ENCODE data around the gene NEK4. TPM values are rescaled to one million over a fixed set of nuclear protein-coding genes. Genes with fewer than 3 reads are reported as not detected.

Gene NEK4
- total RNA-seq, 4 donors from 2014 or later = 36.7 to 65.6 (median 41.8) TPM

DNA sequence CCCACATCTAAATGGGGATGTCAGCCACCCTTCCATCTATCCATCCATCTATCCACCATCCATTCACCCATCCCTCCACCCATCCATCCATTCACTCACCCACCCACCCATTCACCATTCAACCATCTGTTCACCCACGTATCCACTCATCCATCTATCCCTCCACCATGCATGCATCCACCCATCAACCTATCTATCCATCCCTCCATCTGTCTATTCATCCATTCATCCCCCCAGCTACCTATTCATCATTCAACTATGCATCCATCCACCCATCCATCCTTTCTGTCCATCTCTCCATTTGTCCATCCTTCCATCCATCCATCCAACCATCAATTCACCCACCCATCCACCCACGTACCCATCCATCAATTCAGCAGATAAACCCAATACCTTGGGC is 38.4 kb upstream of the NEK4 start:
- H3K27me3 ChIP-seq = no peaks in the 10 kb centered on the region
- H3K27ac ChIP-seq = no peak overlapping the region
- intact Hi-C loops (cut with DNase I) = no loop called here
- H3K36me3 ChIP-seq = no peaks in the 10 kb centered on the region
- 77 to 83% methylated on average over 2 of the region's 2 CpGs for WGBS, 2 donors
- TF ChIP-seq POLR2A (IDR thresholded peaks at IDR 0.05) = no peak
- TF ChIP-seq, protein P1, sequence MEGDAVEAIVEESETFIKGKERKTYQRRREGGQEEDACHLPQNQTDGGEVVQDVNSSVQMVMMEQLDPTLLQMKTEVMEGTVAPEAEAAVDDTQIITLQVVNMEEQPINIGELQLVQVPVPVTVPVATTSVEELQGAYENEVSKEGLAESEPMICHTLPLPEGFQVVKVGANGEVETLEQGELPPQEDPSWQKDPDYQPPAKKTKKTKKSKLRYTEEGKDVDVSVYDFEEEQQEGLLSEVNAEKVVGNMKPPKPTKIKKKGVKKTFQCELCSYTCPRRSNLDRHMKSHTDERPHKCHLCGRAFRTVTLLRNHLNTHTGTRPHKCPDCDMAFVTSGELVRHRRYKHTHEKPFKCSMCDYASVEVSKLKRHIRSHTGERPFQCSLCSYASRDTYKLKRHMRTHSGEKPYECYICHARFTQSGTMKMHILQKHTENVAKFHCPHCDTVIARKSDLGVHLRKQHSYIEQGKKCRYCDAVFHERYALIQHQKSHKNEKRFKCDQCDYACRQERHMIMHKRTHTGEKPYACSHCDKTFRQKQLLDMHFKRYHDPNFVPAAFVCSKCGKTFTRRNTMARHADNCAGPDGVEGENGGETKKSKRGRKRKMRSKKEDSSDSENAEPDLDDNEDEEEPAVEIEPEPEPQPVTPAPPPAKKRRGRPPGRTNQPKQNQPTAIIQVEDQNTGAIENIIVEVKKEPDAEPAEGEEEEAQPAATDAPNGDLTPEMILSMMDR (IDR thresholded peaks at IDR 0.05) = no peak
- no peak for DNase-seq
- no peaks in the 10 kb centered on the region for H3K4me1 ChIP-seq
- no peaks in the 10 kb centered on the region for H3K9me3 ChIP-seq
- no peak overlapping the region for H3K4me3 ChIP-seq (replicated peaks in 1 of 3)

DNA sequence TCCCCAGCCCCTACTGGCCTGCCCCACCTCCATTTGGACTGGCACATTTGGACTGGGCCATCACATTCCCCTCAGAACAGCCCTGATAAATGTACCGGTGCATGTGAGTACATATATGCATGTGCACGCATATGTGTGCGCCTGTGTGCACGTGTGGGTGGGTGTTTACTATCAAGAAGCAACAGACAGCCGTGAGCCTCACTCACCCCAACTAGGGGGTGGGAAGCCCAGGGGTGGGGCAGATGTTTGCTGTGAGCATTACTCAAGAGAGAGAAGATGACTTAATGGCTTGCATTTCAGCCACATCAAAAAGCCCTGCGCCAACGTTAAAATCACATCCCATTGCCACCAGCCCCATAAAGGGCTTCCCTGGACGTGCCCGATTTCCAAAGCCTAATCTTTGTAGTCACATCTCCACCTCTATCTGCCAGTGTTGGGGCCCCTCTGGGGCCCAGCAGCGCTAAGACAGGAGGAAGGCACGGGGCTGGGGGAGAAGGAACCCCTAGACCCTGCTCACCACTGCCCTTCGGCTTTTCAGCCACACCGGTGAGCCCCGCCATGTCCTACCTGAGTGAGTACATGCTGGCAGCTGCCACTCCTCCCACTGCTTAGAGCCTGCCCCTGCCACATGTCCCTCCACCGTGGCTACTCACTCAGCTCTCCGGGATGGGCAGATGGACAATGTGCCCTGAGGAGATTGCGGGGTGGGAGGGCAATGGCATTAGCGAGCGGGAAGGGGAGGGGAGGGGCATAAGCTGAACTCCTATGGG is 34.7 kb upstream of the NEK4 start:
- Histone ChIP-seq H3K36me3 (no peaks in the 10 kb centered on the region), H3K9me3 (no peaks in the 10 kb centered on the region), H3K27me3 (no peaks in the 10 kb centered on the region), H3K27ac (no peak overlapping the region), H3K4me3 (replicated peaks in 1 of 3) (no peak overlapping the region), H3K4me1 (no peaks in the 10 kb centered on the region)
- no peak for TF ChIP-seq POLR2A (IDR thresholded peaks at IDR 0.05)
- TF ChIP-seq, protein P1 (IDR thresholded peaks at IDR 0.05) = no peak
- no peak for DNase-seq
- 82 to 83% methylated on average over 11 to 16 of the region's 19 CpGs for WGBS, 2 donors
- intact Hi-C loops (cut with DNase I) = no loop called here

DNA sequence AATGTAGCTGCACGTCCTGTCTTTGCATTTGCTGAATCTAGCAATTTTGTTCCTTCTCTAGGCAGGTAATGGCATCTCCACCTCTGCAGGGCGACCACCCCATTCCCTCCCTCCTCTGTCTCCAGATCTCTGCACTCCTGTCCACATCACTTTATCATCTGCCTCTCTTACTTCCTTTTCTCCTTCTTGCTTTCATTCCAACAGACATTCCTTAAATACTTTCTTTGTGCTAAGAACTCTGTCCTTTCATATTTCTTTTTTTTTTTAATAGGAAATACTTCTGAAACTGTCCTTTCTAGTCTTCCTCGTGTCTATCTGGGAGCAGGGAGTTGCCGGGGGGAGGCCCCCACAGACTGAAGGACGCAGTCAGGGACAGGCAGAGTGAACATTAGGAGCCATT is 31.1 kb upstream of the NEK4 start:
- no peak for DNase-seq
- Histone ChIP-seq H3K4me3 (replicated peaks in 1 of 3) (no peak overlapping the region), H3K36me3 (no peaks in the 10 kb centered on the region), H3K9me3 (no peaks in the 10 kb centered on the region), H3K27ac (no peak overlapping the region), H3K4me1 (no peaks in the 10 kb centered on the region), H3K27me3 (no peaks in the 10 kb centered on the region)
- intact Hi-C loops (cut with DNase I) = no loop called here
- no peak for TF ChIP-seq POLR2A (IDR thresholded peaks at IDR 0.05)
- TF ChIP-seq, protein P1 (IDR thresholded peaks at IDR 0.05) = no peak
- 65 to 75% methylated on average over 5 of the region's 5 CpGs for WGBS, 2 donors

DNA sequence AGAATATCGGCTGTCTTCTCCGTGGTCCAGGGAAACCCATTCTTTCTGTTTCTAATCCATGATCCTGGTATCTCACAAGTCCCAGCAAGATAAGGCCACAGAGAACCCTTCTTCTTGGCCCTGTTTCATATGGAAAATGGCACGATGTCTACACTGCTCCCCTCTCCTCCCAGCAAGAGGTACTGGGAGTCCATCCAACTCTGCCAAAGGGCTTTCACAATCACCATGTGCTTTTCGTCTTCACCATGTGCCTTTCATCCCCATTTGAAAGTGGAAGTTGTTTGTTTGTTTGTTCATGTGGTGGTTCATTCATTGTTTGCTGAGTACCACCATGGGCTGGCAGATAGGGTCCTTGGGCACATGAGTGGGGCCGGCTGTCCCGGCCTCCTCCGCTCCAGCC is 29.3 kb upstream of the NEK4 start:
- TF ChIP-seq POLR2A (IDR thresholded peaks at IDR 0.05) = no peak
- TF ChIP-seq, protein P1 (IDR thresholded peaks at IDR 0.05) = no peak
- intact Hi-C loops (cut with DNase I) = no loop called here

DNA sequence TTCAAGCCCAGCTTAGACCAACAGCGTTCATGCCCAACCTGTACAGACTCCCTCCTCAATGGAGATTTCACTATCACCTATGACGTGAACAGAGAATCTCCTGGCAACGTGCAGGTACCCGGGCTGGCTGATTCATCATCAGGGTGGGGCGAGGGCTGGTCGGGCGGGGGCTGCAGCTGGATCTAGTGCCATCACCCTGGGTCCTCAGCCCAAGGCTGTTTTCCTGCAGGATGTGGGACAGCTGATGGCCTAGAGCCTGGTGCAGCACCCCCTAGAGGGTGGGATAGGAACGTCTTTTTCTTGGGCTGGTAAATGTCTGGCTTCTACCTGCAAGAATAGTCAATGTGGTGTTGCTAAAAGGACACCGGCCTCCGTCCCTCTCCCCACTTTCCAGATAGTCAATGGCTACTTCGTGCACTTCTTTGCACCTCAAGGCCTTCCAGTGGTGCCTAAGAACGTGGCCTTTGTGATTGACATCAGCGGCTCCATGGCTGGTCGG is 28.3 kb upstream of the NEK4 start:
- 57 to 60% methylated on average over 11 to 12 of the region's 14 CpGs for WGBS, 2 donors
- intact Hi-C loops (cut with DNase I) = no loop called here
- no peak for DNase-seq
- no peak overlapping the region for H3K27ac ChIP-seq
- no peaks in the 10 kb centered on the region for H3K9me3 ChIP-seq
- H3K4me3 ChIP-seq (replicated peaks in 1 of 3) = no peak overlapping the region
- no peaks in the 10 kb centered on the region for H3K27me3 ChIP-seq
- H3K36me3 ChIP-seq = no peaks in the 10 kb centered on the region
- no peak for TF ChIP-seq POLR2A (IDR thresholded peaks at IDR 0.05)
- TF ChIP-seq, protein P1 (IDR thresholded peaks at IDR 0.05) = peak in 2 of 6 experiments; percentile 16 to 35
- H3K4me1 ChIP-seq = peaks cover 0 to 5% of the 10 kb centered on the region in 2 donors

More for the DNA sequence above, 29.3 kb upstream of the NEK4 start:
- WGBS, 2 donors = 79 to 81% methylated on average over 7 of the region's 7 CpGs
- no peaks in the 10 kb centered on the region for H3K36me3 ChIP-seq
- no peaks in the 10 kb centered on the region for H3K4me1 ChIP-seq
- no peak for DNase-seq
- no peaks in the 10 kb centered on the region for H3K27me3 ChIP-seq
- no peak overlapping the region for H3K4me3 ChIP-seq (replicated peaks in 1 of 3)
- H3K27ac ChIP-seq = no peak overlapping the region
- no peaks in the 10 kb centered on the region for H3K9me3 ChIP-seq
